Measurements from ENCODE around the gene MTCH2.

GRCh38 chr11:47592251-47592650 is 50.1 kb downstream of the MTCH2 start:
- TF ChIP-seq CTCF (conservative IDR thresholded peaks at IDR 0.05; ENCODE audit: low read length) (no peak), EZH2phosphoT487 (IDR thresholded peaks at IDR 0.05; ENCODE audit: borderline replicate concordance) (no peak)

Data from Loucy (cell line).